Heart left ventricle (tissue), 13 donors: ENCODE results near the gene CYTH1.

Source experiments
- POLR2A ChIP-seq, 2 donors: fragments of 450-650 bp; IDR thresholded peaks; one replicate each; pipeline ENCODE4 v1.6.1; 2017; ENCODE audit warnings: antibody characterized with exemption in 2 of 2, mild to moderate bottlenecking in 2 of 2, moderate library complexity in 2 of 2
- TF ChIP-seq, protein P1 (sequence below), 12 donors: fragments of 200-600 bp; sonication (generic) in 4 of 12; IDR thresholded peaks; one replicate each; pipeline versions ENCODE4 v1.5.0 to v1.8.0; 2018 to 2022; ENCODE audit warnings: antibody characterized with exemption in 12 of 12, mild to moderate bottlenecking in 5 of 12
- donor health status: ischemic (EF 13 %, LVEDD 7.1; RV severe dilation, severe dysfunction).
- donor health status: DM: no; HTN: yes; CAD: no.
- donor health status: DM: no; HTN: no; CAD: no.
- donor health status: ischemic (EF 25% LVEDD 6.9; RV normal size, moderate dysfunction).
- donor health status: ischemic (EF 25% LVEDD 5.7; RV mildly dilated, moderate dysfunction).
- donor health status: ischemic (EF 35%, LVEDD 5.7; RV mildly dilated, moderate dysfunction).
- donor health status: nonischemic (EF 11% LVEDD 7.7; RV severe dilation, severe dysfunction).
- donor health status: DM: yes; HTN: yes; CAD: no.
- donor health status: PGD.
- donor health status: ischemic (EF 29% LVEDD 5.4; RV normal size, mild dysfunction).
- donor health status: nonischemic (EF 23%, LVEDD 6.1; RV moderate dilation, normal function).

DNA sequence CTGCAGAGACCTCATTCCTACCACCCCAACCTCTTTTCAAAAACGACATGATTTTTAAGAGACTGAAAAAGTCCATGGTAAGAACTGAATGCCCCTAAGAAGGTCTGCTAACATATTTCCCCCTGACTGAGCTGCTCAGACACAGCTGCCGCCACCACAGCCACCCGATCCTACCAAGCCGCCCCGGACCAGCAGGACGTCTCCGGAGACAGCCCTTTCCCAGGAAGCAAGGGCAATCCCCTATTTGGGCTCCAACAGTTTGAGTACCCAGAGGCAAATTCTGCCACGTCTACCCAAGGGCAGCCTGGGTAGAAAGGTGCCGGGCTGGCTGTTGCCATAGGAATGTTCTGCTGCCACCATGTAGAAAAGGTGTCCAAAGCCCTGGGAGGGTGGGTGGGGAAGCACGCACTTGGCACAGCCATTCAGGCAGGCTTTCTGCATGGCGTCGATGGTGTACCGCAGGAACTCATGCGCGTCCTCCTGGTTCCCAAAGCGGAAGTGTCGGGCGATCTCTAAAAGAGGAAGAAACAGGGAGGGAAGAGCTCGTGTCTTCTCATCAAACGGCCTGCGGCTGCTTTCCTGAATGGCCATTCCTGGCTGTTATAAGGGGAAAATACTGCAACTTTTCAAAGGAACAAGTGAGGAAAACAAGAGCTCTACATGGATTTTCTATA is 44.9 kb upstream of the CYTH1 start:
- no peak for TF ChIP-seq POLR2A (IDR thresholded peaks at IDR 0.05)
- TF ChIP-seq, protein P1, sequence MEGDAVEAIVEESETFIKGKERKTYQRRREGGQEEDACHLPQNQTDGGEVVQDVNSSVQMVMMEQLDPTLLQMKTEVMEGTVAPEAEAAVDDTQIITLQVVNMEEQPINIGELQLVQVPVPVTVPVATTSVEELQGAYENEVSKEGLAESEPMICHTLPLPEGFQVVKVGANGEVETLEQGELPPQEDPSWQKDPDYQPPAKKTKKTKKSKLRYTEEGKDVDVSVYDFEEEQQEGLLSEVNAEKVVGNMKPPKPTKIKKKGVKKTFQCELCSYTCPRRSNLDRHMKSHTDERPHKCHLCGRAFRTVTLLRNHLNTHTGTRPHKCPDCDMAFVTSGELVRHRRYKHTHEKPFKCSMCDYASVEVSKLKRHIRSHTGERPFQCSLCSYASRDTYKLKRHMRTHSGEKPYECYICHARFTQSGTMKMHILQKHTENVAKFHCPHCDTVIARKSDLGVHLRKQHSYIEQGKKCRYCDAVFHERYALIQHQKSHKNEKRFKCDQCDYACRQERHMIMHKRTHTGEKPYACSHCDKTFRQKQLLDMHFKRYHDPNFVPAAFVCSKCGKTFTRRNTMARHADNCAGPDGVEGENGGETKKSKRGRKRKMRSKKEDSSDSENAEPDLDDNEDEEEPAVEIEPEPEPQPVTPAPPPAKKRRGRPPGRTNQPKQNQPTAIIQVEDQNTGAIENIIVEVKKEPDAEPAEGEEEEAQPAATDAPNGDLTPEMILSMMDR (IDR thresholded peaks at IDR 0.05) = no peak
